GM12864 (cell line): ENCODE data around the gene SPRED1.

Experiments used
- DNase-seq: peaks from one replicate; pipeline ENCODE4 v3.0.0-alpha.2; 2011; ENCODE audit warnings: low read depth
- H3K4me3 ChIP-seq: 2 replicates; pipeline ENCODE4 v1.5.1; 2011; ENCODE audit warnings: mild to moderate bottlenecking, low read depth, low read length, control low read depth
- TF ChIP-seq, protein P1 (sequence below): IDR thresholded peaks from 2 replicates; pipeline ENCODE4 v1.5.1; 2011; ENCODE audit warnings: low read depth, mild to moderate bottlenecking, moderate library complexity, low read length, control low read depth, inconsistent platforms; ENCODE audit errors: missing control alignments

SPRED1 gene

GRCh38 chr15:38297623-38298388, 45.2 kb downstream of the SPRED1 start:
- DNase-seq = no peak
- TF ChIP-seq, protein P1, sequence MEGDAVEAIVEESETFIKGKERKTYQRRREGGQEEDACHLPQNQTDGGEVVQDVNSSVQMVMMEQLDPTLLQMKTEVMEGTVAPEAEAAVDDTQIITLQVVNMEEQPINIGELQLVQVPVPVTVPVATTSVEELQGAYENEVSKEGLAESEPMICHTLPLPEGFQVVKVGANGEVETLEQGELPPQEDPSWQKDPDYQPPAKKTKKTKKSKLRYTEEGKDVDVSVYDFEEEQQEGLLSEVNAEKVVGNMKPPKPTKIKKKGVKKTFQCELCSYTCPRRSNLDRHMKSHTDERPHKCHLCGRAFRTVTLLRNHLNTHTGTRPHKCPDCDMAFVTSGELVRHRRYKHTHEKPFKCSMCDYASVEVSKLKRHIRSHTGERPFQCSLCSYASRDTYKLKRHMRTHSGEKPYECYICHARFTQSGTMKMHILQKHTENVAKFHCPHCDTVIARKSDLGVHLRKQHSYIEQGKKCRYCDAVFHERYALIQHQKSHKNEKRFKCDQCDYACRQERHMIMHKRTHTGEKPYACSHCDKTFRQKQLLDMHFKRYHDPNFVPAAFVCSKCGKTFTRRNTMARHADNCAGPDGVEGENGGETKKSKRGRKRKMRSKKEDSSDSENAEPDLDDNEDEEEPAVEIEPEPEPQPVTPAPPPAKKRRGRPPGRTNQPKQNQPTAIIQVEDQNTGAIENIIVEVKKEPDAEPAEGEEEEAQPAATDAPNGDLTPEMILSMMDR = no peak

GRCh38 chr15:38299216-38299615, 46.6 kb downstream of the SPRED1 start:
- TF ChIP-seq, protein P1 = no peak
- H3K4me3 ChIP-seq = no peak overlapping the region
- DNase-seq = no peak

More at GRCh38 chr15:38297623-38298388, 45.2 kb downstream of the SPRED1 start:
- H3K4me3 ChIP-seq = no peak overlapping the region

DNA sequence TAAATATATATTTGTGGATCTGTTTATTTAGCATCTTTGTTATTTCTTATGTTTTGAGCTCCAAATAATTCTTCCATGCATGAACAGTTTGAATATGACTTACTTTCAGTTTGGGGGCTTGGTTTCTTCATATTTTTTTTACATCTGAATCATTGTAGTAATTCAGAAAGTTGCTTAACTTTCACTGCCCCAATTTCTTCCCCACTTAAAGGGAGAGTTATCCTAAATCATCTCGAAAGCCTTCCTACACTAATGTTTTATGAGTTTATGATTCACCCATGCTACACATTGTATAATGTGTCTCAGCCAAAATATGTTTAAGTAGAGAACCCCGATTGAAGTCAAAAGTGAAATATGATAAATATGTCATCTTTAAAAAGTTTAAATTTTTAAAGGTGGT, 47.8 kb downstream of the SPRED1 start:
- H3K4me3 ChIP-seq = no peak overlapping the region
- no peak for DNase-seq
- TF ChIP-seq, protein P1 = no peak

GRCh38 chr15:38304481-38304880, 51.8 kb downstream of the SPRED1 start:
- DNase-seq = no peak
- no peak overlapping the region for H3K4me3 ChIP-seq
- TF ChIP-seq, protein P1 = no peak

DNA sequence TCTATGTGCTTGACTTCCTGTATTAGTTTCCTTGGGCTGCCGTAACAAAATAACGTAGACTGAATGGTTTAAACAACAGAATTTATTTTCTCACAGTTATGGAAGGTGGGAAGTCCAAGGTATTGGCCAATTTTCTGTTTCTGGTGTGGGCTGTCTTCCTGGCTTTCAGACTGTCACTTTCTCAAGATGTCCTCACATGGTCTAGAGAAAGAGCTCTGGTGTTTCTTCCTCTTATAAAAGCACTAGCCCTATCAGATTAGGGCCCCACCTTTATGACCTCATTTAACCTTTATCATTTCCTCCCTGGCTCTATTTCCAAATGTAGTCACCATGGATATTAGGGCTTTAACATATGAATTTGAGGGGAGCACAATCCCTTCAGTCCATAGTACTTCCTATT, 54.6 kb downstream of the SPRED1 start:
- H3K4me3 ChIP-seq = no peak overlapping the region
- no peak for DNase-seq
- TF ChIP-seq, protein P1 = no peak

DNA sequence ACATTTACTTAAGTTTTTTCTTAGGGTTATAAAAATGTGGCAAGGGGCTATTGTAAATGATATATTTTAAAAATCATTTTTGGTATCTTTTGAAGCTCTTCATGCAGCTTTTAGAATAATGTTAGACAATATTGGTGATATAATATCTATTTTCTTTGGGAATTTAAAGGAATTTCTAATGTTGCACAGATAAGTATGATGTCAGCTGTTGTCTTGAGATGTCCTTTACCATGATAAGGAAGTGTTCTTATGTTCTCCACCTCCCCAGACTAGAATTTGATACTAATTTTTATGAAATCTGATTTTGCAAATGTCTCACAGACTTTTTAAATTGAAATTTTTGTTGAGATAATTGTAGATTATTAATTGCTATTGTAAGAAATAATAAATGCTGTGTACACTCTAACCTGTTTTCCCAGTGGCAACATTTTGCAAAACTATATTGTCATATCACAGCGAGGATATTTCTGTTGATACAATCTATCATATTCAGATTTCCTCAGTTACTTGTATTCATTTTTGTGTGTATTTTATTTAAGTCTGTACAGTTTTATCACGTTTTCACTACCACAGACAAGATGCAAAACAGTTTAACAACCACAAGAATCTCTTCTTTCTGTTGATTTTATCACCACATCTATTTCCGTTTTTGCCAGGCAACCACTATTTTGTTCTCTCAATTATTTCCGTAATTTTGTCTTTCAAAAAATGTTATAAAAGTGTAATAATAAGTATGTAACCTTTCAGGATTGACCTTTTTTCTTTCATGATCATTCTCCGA, 55.4 kb downstream of the SPRED1 start:
- DNase-seq = no peak
- no peak overlapping the region for H3K4me3 ChIP-seq
- TF ChIP-seq, protein P1 = no peak
